Keratinocyte (primary cell): ENCODE results near the gene DUSP10.

Source experiments
- EZH2 ChIP-seq: IDR thresholded peaks from one replicate; pipeline ENCODE4 v1.6.1; 2012; ENCODE audit warnings: inconsistent platforms, mild to moderate bottlenecking, low read length, moderate library complexity
- TF ChIP-seq, protein P1 (sequence below), 3 experiments: IDR thresholded peaks in 1 of 3; conservative IDR thresholded peaks in 1 of 3; optimal IDR thresholded peaks in 1 of 3; 2 replicates in 2 of 3; 3 replicates in 1 of 3; pipeline versions ENCODE3 to v1.5.1; 2011; ENCODE audit warnings: low read length in 3 of 3, mild to moderate bottlenecking in 3 of 3, moderate library complexity in 2 of 3, control low read depth in 1 of 3, inconsistent platforms in 1 of 3; ENCODE audit not compliant: insufficient read depth in 2 of 3; ENCODE audit errors: extremely low read depth in 1 of 3

- TF ChIP-seq, protein P1, sequence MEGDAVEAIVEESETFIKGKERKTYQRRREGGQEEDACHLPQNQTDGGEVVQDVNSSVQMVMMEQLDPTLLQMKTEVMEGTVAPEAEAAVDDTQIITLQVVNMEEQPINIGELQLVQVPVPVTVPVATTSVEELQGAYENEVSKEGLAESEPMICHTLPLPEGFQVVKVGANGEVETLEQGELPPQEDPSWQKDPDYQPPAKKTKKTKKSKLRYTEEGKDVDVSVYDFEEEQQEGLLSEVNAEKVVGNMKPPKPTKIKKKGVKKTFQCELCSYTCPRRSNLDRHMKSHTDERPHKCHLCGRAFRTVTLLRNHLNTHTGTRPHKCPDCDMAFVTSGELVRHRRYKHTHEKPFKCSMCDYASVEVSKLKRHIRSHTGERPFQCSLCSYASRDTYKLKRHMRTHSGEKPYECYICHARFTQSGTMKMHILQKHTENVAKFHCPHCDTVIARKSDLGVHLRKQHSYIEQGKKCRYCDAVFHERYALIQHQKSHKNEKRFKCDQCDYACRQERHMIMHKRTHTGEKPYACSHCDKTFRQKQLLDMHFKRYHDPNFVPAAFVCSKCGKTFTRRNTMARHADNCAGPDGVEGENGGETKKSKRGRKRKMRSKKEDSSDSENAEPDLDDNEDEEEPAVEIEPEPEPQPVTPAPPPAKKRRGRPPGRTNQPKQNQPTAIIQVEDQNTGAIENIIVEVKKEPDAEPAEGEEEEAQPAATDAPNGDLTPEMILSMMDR (optimal IDR thresholded peaks at IDR 0.05 in 1 of 3, IDR thresholded peaks at IDR 0.05 in 1 of 3, conservative IDR thresholded peaks at IDR 0.05 in 1 of 3; ENCODE audit: extremely low read depth in 1 of 3, insufficient read depth in 2 of 3, low read length in 3 of 3), result no peak
- TF ChIP-seq EZH2, result no peak
Observed at GRCh38 chr1:221691261-221691660, 50.6 kb downstream of the DUSP10 start.
